Retinal pigment epithelial cell (primary cell): Measurements from ENCODE around the gene TMEM53.
A peak's percentile ranks its signal among the peaks of the same experiment; 100 is the strongest.

Experiments
- DNase-seq: peaks from one replicate; pipeline ENCODE4 v3.0.0-alpha.2; 2010; ENCODE audit warnings: low read depth
- H3K4me3 ChIP-seq: 2 replicates; pipeline ENCODE4 v1.5.1; 2011; ENCODE audit warnings: mild to moderate bottlenecking, low read length, control low read depth, moderate library complexity
- TF ChIP-seq, protein P1 (sequence below): conservative IDR thresholded peaks from 2 replicates; pipeline ENCODE4 v1.5.1; 2011; ENCODE audit warnings: low read depth, low read length, control low read depth, inconsistent platforms

Gene TMEM53

GRCh38 chr1:44635439-44635838, 38.8 kb downstream of the TMEM53 start:
- TF ChIP-seq, protein P1, sequence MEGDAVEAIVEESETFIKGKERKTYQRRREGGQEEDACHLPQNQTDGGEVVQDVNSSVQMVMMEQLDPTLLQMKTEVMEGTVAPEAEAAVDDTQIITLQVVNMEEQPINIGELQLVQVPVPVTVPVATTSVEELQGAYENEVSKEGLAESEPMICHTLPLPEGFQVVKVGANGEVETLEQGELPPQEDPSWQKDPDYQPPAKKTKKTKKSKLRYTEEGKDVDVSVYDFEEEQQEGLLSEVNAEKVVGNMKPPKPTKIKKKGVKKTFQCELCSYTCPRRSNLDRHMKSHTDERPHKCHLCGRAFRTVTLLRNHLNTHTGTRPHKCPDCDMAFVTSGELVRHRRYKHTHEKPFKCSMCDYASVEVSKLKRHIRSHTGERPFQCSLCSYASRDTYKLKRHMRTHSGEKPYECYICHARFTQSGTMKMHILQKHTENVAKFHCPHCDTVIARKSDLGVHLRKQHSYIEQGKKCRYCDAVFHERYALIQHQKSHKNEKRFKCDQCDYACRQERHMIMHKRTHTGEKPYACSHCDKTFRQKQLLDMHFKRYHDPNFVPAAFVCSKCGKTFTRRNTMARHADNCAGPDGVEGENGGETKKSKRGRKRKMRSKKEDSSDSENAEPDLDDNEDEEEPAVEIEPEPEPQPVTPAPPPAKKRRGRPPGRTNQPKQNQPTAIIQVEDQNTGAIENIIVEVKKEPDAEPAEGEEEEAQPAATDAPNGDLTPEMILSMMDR: no peak
- DNase-seq: no peak
- no peak overlapping the region for H3K4me3 ChIP-seq

GRCh38 chr1:44634606-44635189, 39.6 kb downstream of the TMEM53 start:
- no peak for DNase-seq
- TF ChIP-seq, protein P1: no peak
- no peak overlapping the region for H3K4me3 ChIP-seq

DNA sequence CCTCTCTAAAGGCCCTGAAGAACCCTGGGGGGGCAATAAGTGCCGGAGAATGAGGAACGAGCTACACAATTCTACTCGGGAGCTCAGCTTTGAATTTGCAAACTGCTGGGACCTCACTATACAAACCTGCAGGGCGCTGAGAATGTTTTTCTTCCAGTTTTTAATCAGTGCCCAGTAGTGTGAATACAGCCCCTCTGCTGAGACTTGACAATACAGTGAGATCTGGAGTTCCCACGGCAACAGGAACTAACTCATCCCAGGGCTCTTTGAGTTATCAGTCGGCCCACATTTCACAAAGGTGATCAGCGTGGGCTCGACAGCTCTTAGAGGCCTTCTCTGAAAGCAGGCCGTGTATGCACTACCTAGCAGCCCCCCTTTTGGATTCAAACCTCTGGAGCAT, 41.7 kb downstream of the TMEM53 start:
- TF ChIP-seq, protein P1: no peak
- DNase-seq: no peak
- peak overlapping the region; percentile 68 for H3K4me3 ChIP-seq

GRCh38 chr1:44631647-44632539, 42.4 kb downstream of the TMEM53 start:
- TF ChIP-seq, protein P1: no peak
- H3K4me3 ChIP-seq: peak overlapping the region; percentile 68
- DNase-seq: peak; percentile 48

DNA sequence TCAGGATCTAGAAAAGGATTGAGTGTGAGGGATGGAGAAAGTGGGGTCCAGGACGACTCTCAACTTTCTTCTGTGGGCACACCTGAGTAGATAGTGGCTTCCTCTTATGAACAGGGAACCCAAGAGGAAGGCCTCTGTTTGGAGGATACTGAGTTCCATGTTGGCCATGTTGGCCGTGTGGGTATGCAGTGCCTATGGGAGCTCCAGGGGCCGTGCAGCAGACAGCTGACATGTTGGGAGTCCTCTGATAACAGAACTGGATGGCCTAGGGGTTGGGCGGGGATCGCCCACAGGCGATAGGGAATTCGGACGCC, 43.0 kb downstream of the TMEM53 start:
- no peak for DNase-seq
- H3K4me3 ChIP-seq: peak overlapping the region; percentile 68
- TF ChIP-seq, protein P1: no peak

DNA sequence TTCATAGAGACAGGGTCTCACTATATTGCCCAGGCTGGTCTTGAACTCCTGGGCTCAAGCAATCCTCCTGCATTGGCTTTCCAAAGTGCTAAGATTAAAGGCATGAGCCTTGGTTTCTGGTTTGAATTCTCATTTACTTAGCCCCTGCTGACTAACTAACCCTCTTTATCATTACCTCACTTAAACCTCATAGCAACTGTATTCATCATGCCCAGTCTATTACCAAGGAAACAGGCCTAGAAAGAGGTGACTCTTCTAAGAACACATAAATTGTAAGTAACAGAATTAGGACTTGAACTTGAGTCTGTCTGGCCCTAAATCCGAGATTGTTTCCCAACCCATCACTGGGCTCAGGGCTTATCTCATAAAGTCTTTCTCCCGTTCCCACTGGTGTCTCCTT, 44.2 kb downstream of the TMEM53 start:
- H3K4me3 ChIP-seq: no peak overlapping the region
- DNase-seq: no peak
- TF ChIP-seq, protein P1: no peak
